Thyroid gland (tissue), 4 donors: ENCODE data around the gene CTDNEP1. TPM values are rescaled to one million over a fixed set of nuclear protein-coding genes. Genes with fewer than 3 reads are reported as not detected.

ENCODE experiments used
- DNase-seq, 2 donors: peaks; one replicate each; pipeline ENCODE4 v3.0.0-alpha.2; 2019
- H3K27ac ChIP-seq, 3 donors: fragments of 200-600 bp; sonication (generic); 1 replicate in 2 of 3; 2 replicates in 1 of 3; pipeline ENCODE4 v1.5.1; 2016 to 2019; ENCODE audit warnings: mild to moderate bottlenecking in 1 of 3, moderate library complexity in 1 of 3
- H3K27me3 ChIP-seq: fragments of 200-600 bp; sonication (generic); one replicate; pipeline ENCODE4 v1.5.1; 2019
- H3K36me3 ChIP-seq, 2 donors: fragments of 200-600 bp; sonication (generic); one replicate each; pipeline ENCODE4 v1.5.1; 2016 to 2019
- H3K4me1 ChIP-seq, 2 donors: fragments of 200-600 bp; sonication (generic); one replicate each; pipeline ENCODE4 v1.5.1; 2017 to 2019
- H3K4me3 ChIP-seq, 3 donors: fragments of 200-600 bp; sonication (generic); replicated peaks in 1 of 3; 1 replicate in 2 of 3; 2 replicates in 1 of 3; pipeline ENCODE4 v1.5.1; 2016; ENCODE audit warnings: mild to moderate bottlenecking in 1 of 3
- H3K9me3 ChIP-seq: fragments of 200-600 bp; sonication (generic); one replicate; pipeline ENCODE4 v1.5.1; 2017
- CTCF ChIP-seq, 6 experiments: fragments of 200-600 bp in 3 of 6; fragments of 450-650 bp in 3 of 6; sonication (generic) in 3 of 6; IDR thresholded peaks; one replicate each; pipeline ENCODE4 v1.5.1; 2016 to 2019; ENCODE audit warnings: antibody characterized with exemption in 6 of 6, mild to moderate bottlenecking in 2 of 6, inconsistent platforms in 1 of 6, moderate library complexity in 1 of 6
- POLR2A ChIP-seq, 2 donors: fragments of 450-650 bp; IDR thresholded peaks; one replicate each; pipeline ENCODE4 v1.6.1; 2017; ENCODE audit warnings: antibody characterized with exemption in 2 of 2, mild to moderate bottlenecking in 2 of 2, moderate library complexity in 1 of 2
- WGBS, 2 donors: methylation state at CpG; one replicate each; pipeline ENCODE4 v1.1.5; 2017; 5-methylcytosine and 5-hydroxymethylcytosine counted together
- intact Hi-C: fragments of 100-400 bp; cut with DNase I; formaldehyde crosslinking; loops from one replicate; pipeline ENCODE4 v1.15.1; 2023
- total RNA-seq, 4 donors: library from RNA; depleted of rRNA; stranded (reverse); fragments of >200 nt; gene quantifications; one replicate each; pipeline ENCODE4 v1.2.3, GENCODE V29; 2016

The CTDNEP1 gene
- total RNA-seq, 4 donors from 2014 or later = 35.1 to 70.4 (median 48.4) TPM

- no peak for DNase-seq
- H3K4me3 ChIP-seq = no peak overlapping the region
- no peak overlapping the region for H3K27ac ChIP-seq
- no peaks in the 10 kb centered on the region for H3K27me3 ChIP-seq
- intact Hi-C loops = no loop called here
- H3K36me3 ChIP-seq = peaks cover 21 to 28% of the 10 kb centered on the region in 2 donors
- H3K4me1 ChIP-seq = peaks cover 9 to 28% of the 10 kb centered on the region in 2 donors
- TF ChIP-seq POLR2A (IDR thresholded peaks at IDR 0.05) (no peak), CTCF (IDR thresholded peaks at IDR 0.05) (no peak)
- WGBS, 2 donors = 97 to 98% methylated on average over 6 of the region's 6 CpGs
- no peaks in the 10 kb centered on the region for H3K9me3 ChIP-seq
Observed at GRCh38 chr17:7259555-7259889, 8.0 kb upstream of the CTDNEP1 start.

- no peak overlapping the region for H3K27ac ChIP-seq
- no peaks in the 10 kb centered on the region for H3K27me3 ChIP-seq
- H3K36me3 ChIP-seq = peaks cover 21 to 33% of the 10 kb centered on the region in 2 donors
- DNase-seq = peak in 1 of 2 donors; percentile 30
- no peaks in the 10 kb centered on the region for H3K9me3 ChIP-seq
- H3K4me1 ChIP-seq = peaks cover 9 to 28% of the 10 kb centered on the region in 2 donors
- no peak overlapping the region for H3K4me3 ChIP-seq
- TF ChIP-seq POLR2A (IDR thresholded peaks at IDR 0.05) (no peak), CTCF (IDR thresholded peaks at IDR 0.05) (no peak)
- intact Hi-C loops = no loop called here
- WGBS, 2 donors = 90 to 91% methylated on average over 7 of the region's 7 CpGs
Observed at GRCh38 chr17:7258731-7259554, 7.4 kb upstream of the CTDNEP1 start.

- intact Hi-C loops = no loop called here
- no peaks in the 10 kb centered on the region for H3K27me3 ChIP-seq
- no peak for TF ChIP-seq POLR2A (IDR thresholded peaks at IDR 0.05)
- H3K4me1 ChIP-seq = peaks cover 19 to 33% of the 10 kb centered on the region in 2 donors
- DNase-seq = no peak
- H3K36me3 ChIP-seq = peaks cover 21 to 33% of the 10 kb centered on the region in 2 donors
- WGBS, 2 donors = 87 to 93% methylated on average over 8 of the region's 8 CpGs
- H3K27ac ChIP-seq = no peak overlapping the region
- H3K4me3 ChIP-seq = no peak overlapping the region
- no peaks in the 10 kb centered on the region for H3K9me3 ChIP-seq
Observed at GRCh38 chr17:7256766-7257456, 5.4 kb upstream of the CTDNEP1 start.

- peaks cover 21 to 33% of the 10 kb centered on the region in 2 donors for H3K36me3 ChIP-seq
- H3K4me1 ChIP-seq = peaks cover 20 to 30% of the 10 kb centered on the region in 2 donors
- no peaks in the 10 kb centered on the region for H3K27me3 ChIP-seq
- H3K27ac ChIP-seq = no peak overlapping the region
- no peak overlapping the region for H3K4me3 ChIP-seq
- TF ChIP-seq POLR2A (IDR thresholded peaks at IDR 0.05) (no peak), CTCF (IDR thresholded peaks at IDR 0.05) (no peak)
- no peaks in the 10 kb centered on the region for H3K9me3 ChIP-seq
- no peak for DNase-seq
- intact Hi-C loops = no loop called here
- 92 to 94% methylated on average over 4 of the region's 4 CpGs for WGBS, 2 donors
Observed at GRCh38 chr17:7254511-7254910, 3.0 kb upstream of the CTDNEP1 start.

- intact Hi-C loops = no loop called here
- DNase-seq = no peak
- no peak for TF ChIP-seq CTCF (IDR thresholded peaks at IDR 0.05)
- no peak for TF ChIP-seq POLR2A (IDR thresholded peaks at IDR 0.05)
- peaks cover 14 to 26% of the 10 kb centered on the region in 2 donors for H3K36me3 ChIP-seq
- 73 to 75% methylated on average over 5 of the region's 5 CpGs for WGBS, 2 donors
- no peaks in the 10 kb centered on the region for H3K9me3 ChIP-seq
- no peaks in the 10 kb centered on the region for H3K27me3 ChIP-seq
- peak overlapping the region in 1 of 3 donors; percentile 98 for H3K4me3 ChIP-seq
- peaks cover 20 to 32% of the 10 kb centered on the region in 2 donors for H3K4me1 ChIP-seq
- H3K27ac ChIP-seq = peak overlapping the region; percentile 98 to 100 (median 98)
Observed at GRCh38 chr17:7253082-7253481, 1.5 kb upstream of the CTDNEP1 start.
